Effector memory CD4-positive, alpha-beta T cell (primary cell): ENCODE results near the gene SLX4IP.

Experiments
- DNase-seq, 3 donors: peaks; one replicate each; pipeline ENCODE4 v3.0.0-alpha.2; 2020
- H3K27ac ChIP-seq: 2 replicates; pipeline ENCODE4 v1.7.0; 2013; ENCODE audit warnings: mild to moderate bottlenecking, low read length, moderate library complexity; ENCODE audit not compliant: insufficient read depth, poor library complexity, severe bottlenecking
- H3K27me3 ChIP-seq: replicated peaks from 2 replicates; pipeline ENCODE4 v1.7.0; 2013; ENCODE audit warnings: mild to moderate bottlenecking, low read length; ENCODE audit not compliant: insufficient read depth, control insufficient read depth, poor library complexity, severe bottlenecking
- H3K36me3 ChIP-seq: 2 replicates; pipeline ENCODE4 v1.7.0; 2013; ENCODE audit warnings: mild to moderate bottlenecking, low read length, moderate library complexity; ENCODE audit not compliant: control insufficient read depth, insufficient read depth
- H3K4me1 ChIP-seq: 2 replicates; pipeline ENCODE4 v1.7.0; 2013; ENCODE audit warnings: low read length, mild to moderate bottlenecking; ENCODE audit not compliant: control insufficient read depth, insufficient read depth, poor library complexity, severe bottlenecking
- H3K4me3 ChIP-seq: 2 replicates; pipeline ENCODE4 v1.7.0; 2013; ENCODE audit warnings: low read length, low read depth, mild to moderate bottlenecking; ENCODE audit not compliant: insufficient read depth, poor library complexity, severe bottlenecking
- H3K9me3 ChIP-seq: 2 replicates; pipeline ENCODE4 v1.7.0; 2013; ENCODE audit warnings: mild to moderate bottlenecking, low read length, moderate library complexity; ENCODE audit not compliant: control insufficient read depth

Gene SLX4IP

GRCh38 chr20:10474606-10475184 is 39.6 kb downstream of the SLX4IP start:
- Histone ChIP-seq H3K27me3 (no peaks in the 10 kb centered on the region), H3K9me3 (no peaks in the 10 kb centered on the region), H3K36me3 (no peaks in the 10 kb centered on the region), H3K4me3 (no peak overlapping the region), H3K27ac (no peak overlapping the region), H3K4me1 (no peaks in the 10 kb centered on the region)
- DNase-seq, result no peak

- H3K9me3 ChIP-seq, result no peaks in the 10 kb centered on the region
- H3K4me3 ChIP-seq, result no peak overlapping the region
- no peak for DNase-seq
- H3K27me3 ChIP-seq, result no peaks in the 10 kb centered on the region
- no peaks in the 10 kb centered on the region for H3K36me3 ChIP-seq
- no peaks in the 10 kb centered on the region for H3K4me1 ChIP-seq
- H3K27ac ChIP-seq, result no peak overlapping the region
Observed at GRCh38 chr20:10475225-10475624, 40.1 kb downstream of the SLX4IP start.

- H3K27ac ChIP-seq, result no peak overlapping the region
- no peaks in the 10 kb centered on the region for H3K27me3 ChIP-seq
- no peaks in the 10 kb centered on the region for H3K36me3 ChIP-seq
- DNase-seq, result no peak
- H3K4me3 ChIP-seq, result no peak overlapping the region
- no peaks in the 10 kb centered on the region for H3K9me3 ChIP-seq
- H3K4me1 ChIP-seq, result no peaks in the 10 kb centered on the region
Observed at GRCh38 chr20:10476319-10476724, 41.2 kb downstream of the SLX4IP start.

- Histone ChIP-seq H3K4me1 (no peaks in the 10 kb centered on the region), H3K9me3 (no peaks in the 10 kb centered on the region), H3K4me3 (no peak overlapping the region), H3K36me3 (no peaks in the 10 kb centered on the region), H3K27me3 (no peaks in the 10 kb centered on the region), H3K27ac (no peak overlapping the region)
- DNase-seq, result no peak
Observed at GRCh38 chr20:10478205-10478604, 43.1 kb downstream of the SLX4IP start.

- Histone ChIP-seq H3K4me3 (no peak overlapping the region), H3K27me3 (no peaks in the 10 kb centered on the region), H3K27ac (no peak overlapping the region), H3K9me3 (no peaks in the 10 kb centered on the region), H3K36me3 (no peaks in the 10 kb centered on the region), H3K4me1 (no peaks in the 10 kb centered on the region)
- no peak for DNase-seq
Observed at GRCh38 chr20:10478930-10479329, 43.8 kb downstream of the SLX4IP start.

- no peak for DNase-seq
- Histone ChIP-seq H3K9me3 (no peaks in the 10 kb centered on the region), H3K4me1 (no peaks in the 10 kb centered on the region), H3K27ac (no peak overlapping the region), H3K36me3 (no peaks in the 10 kb centered on the region), H3K27me3 (no peaks in the 10 kb centered on the region), H3K4me3 (no peak overlapping the region)
Observed at GRCh38 chr20:10481676-10482075, 46.6 kb downstream of the SLX4IP start.

- no peaks in the 10 kb centered on the region for H3K4me1 ChIP-seq
- H3K27me3 ChIP-seq, result no peaks in the 10 kb centered on the region
- DNase-seq, result no peak
- H3K36me3 ChIP-seq, result no peaks in the 10 kb centered on the region
- no peak overlapping the region for H3K27ac ChIP-seq
- no peaks in the 10 kb centered on the region for H3K9me3 ChIP-seq
- H3K4me3 ChIP-seq, result no peak overlapping the region
Observed at GRCh38 chr20:10483691-10484090, 48.6 kb downstream of the SLX4IP start.

GRCh38 chr20:10487142-10488136 is 52.3 kb downstream of the SLX4IP start:
- H3K4me3 ChIP-seq, result no peak overlapping the region
- no peaks in the 10 kb centered on the region for H3K4me1 ChIP-seq
- no peaks in the 10 kb centered on the region for H3K36me3 ChIP-seq
- no peak for DNase-seq
- no peak overlapping the region for H3K27ac ChIP-seq
- no peaks in the 10 kb centered on the region for H3K27me3 ChIP-seq
- no peaks in the 10 kb centered on the region for H3K9me3 ChIP-seq

- H3K27ac ChIP-seq, result no peak overlapping the region
- DNase-seq, result no peak
- no peaks in the 10 kb centered on the region for H3K9me3 ChIP-seq
- H3K36me3 ChIP-seq, result no peaks in the 10 kb centered on the region
- H3K4me3 ChIP-seq, result no peak overlapping the region
- H3K4me1 ChIP-seq, result no peaks in the 10 kb centered on the region
- H3K27me3 ChIP-seq, result no peaks in the 10 kb centered on the region
Observed at GRCh38 chr20:10488534-10488933, 53.4 kb downstream of the SLX4IP start.

GRCh38 chr20:10489853-10490252 is 54.7 kb downstream of the SLX4IP start:
- Histone ChIP-seq H3K27ac (no peak overlapping the region), H3K27me3 (no peaks in the 10 kb centered on the region), H3K4me1 (no peaks in the 10 kb centered on the region), H3K4me3 (no peak overlapping the region), H3K36me3 (no peaks in the 10 kb centered on the region), H3K9me3 (no peaks in the 10 kb centered on the region)
- DNase-seq, result no peak
